BE2C (cell line): ENCODE results near the gene PSMA6.

Experiments
- DNase-seq: peaks from one replicate; pipeline ENCODE4 v3.0.0-alpha.2; 2020
- H3K27me3 ChIP-seq: fragments of 250-450 bp; sonication (Bioruptor Pico); 2 replicates; pipeline ENCODE4 v1.5.1; 2020; ENCODE audit warnings: mild to moderate bottlenecking
- H3K36me3 ChIP-seq: fragments of 250-450 bp; sonication (Bioruptor Pico); 2 replicates; pipeline ENCODE4 v1.5.1; 2020; ENCODE audit warnings: mild to moderate bottlenecking
- H3K4me1 ChIP-seq: fragments of 250-450 bp; sonication (Bioruptor Pico); 2 replicates; pipeline ENCODE4 v1.5.1; 2020
- H3K4me3 ChIP-seq: 2 replicates; pipeline ENCODE4 v1.5.1; 2011; ENCODE audit warnings: low read depth, low read length
- H3K9me3 ChIP-seq: fragments of 250-450 bp; sonication (Bioruptor Pico); 2 replicates; pipeline ENCODE4 v1.5.1; 2020
- TF ChIP-seq, protein P1 (sequence below): IDR thresholded peaks from 2 replicates; pipeline ENCODE4 v1.5.1; 2012; ENCODE audit warnings: mild to moderate bottlenecking, low read depth, low read length

PSMA6 gene

DNA sequence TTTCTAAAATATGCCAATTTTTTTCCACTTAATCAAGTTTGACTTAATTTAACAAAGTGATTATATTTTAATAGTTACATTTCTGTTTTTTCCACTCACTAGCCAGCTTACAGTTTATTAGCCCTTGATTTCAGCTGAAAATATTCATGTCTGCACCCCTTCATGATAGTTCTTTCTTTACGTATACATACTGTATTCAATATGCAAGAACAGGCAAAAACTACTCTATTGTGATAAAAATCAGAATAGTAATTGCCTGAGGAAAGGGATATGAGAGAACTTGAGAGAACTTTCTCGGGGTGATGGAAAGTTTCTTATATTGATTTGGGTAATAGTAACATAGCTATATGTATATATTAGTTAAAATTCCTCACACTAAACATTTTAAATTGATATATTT lies 17.4 kb upstream of the PSMA6 start:
- H3K4me3 ChIP-seq: no peak overlapping the region

GRCh38 chr14:35277179-35277578 lies 15.0 kb upstream of the PSMA6 start:
- Histone ChIP-seq H3K4me3 (no peak overlapping the region), H3K4me1 (no peaks in the 10 kb centered on the region), H3K36me3 (peaks cover 3% of the 10 kb centered on the region; the same call in 1 of the 2 replicates), H3K9me3 (no peaks in the 10 kb centered on the region), H3K27me3 (no peaks in the 10 kb centered on the region)
- no peak for DNase-seq
- TF ChIP-seq, protein P1, sequence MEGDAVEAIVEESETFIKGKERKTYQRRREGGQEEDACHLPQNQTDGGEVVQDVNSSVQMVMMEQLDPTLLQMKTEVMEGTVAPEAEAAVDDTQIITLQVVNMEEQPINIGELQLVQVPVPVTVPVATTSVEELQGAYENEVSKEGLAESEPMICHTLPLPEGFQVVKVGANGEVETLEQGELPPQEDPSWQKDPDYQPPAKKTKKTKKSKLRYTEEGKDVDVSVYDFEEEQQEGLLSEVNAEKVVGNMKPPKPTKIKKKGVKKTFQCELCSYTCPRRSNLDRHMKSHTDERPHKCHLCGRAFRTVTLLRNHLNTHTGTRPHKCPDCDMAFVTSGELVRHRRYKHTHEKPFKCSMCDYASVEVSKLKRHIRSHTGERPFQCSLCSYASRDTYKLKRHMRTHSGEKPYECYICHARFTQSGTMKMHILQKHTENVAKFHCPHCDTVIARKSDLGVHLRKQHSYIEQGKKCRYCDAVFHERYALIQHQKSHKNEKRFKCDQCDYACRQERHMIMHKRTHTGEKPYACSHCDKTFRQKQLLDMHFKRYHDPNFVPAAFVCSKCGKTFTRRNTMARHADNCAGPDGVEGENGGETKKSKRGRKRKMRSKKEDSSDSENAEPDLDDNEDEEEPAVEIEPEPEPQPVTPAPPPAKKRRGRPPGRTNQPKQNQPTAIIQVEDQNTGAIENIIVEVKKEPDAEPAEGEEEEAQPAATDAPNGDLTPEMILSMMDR: no peak

More for the DNA sequence above, 17.4 kb upstream of the PSMA6 start:
- Histone ChIP-seq H3K9me3 (no peaks in the 10 kb centered on the region), H3K36me3 (peaks cover 3% of the 10 kb centered on the region; the same call in 1 of the 2 replicates), H3K4me1 (no peaks in the 10 kb centered on the region), H3K27me3 (no peaks in the 10 kb centered on the region)
- TF ChIP-seq, protein P1: no peak
- no peak for DNase-seq

DNA sequence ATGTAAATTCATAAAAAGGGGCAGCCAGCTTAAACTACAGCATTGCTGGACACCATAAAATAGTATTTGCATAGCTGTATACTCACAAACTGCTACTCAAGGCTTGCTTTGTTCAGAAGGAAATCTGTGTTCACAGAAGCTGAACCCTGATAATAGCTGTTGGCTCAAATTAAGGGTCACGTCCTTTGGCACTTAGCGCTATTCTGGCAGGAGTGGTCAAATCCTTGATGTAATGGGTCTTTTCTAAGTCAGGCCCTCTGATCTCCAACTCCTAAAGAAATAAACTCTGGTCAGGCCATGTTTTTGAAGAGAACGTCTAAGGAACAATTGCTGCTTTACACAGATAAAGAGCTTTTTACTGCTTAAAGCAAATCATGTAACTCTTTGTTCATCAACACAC lies 12.8 kb upstream of the PSMA6 start:
- DNase-seq: no peak
- no peaks in the 10 kb centered on the region for H3K4me1 ChIP-seq
- no peaks in the 10 kb centered on the region for H3K27me3 ChIP-seq
- no peaks in the 10 kb centered on the region for H3K36me3 ChIP-seq
- TF ChIP-seq, protein P1: no peak
- H3K4me3 ChIP-seq: no peak overlapping the region
- H3K9me3 ChIP-seq: no peaks in the 10 kb centered on the region

DNA sequence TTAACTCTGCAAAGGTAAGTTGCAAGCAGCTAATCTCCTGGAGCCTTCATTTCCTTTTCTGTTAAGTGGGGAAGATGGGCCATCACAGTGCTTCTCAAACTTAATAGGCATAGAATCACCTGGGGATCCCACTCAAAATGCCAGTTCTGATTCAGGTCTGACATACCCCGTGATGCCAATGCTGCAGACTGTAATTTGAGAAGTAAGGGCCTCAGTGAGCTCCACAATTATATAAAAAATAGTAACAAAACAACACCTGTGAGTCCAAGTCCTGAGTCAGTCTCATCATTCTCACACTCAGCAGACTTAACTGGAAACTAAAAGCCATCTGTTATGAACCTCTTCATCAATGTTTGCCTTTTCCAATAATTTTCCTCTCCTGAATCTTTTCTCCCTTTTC lies 10.8 kb upstream of the PSMA6 start:
- no peak for DNase-seq
- Histone ChIP-seq H3K4me3 (no peak overlapping the region), H3K27me3 (no peaks in the 10 kb centered on the region), H3K4me1 (no peaks in the 10 kb centered on the region), H3K36me3 (no peaks in the 10 kb centered on the region), H3K9me3 (no peaks in the 10 kb centered on the region)
- TF ChIP-seq, protein P1: no peak

GRCh38 chr14:35284506-35284905 lies 7.7 kb upstream of the PSMA6 start:
- no peak for DNase-seq
- H3K9me3 ChIP-seq: no peaks in the 10 kb centered on the region
- TF ChIP-seq, protein P1: no peak
- H3K4me1 ChIP-seq: no peaks in the 10 kb centered on the region
- H3K27me3 ChIP-seq: no peaks in the 10 kb centered on the region
- no peak overlapping the region for H3K4me3 ChIP-seq
- no peaks in the 10 kb centered on the region for H3K36me3 ChIP-seq

DNA sequence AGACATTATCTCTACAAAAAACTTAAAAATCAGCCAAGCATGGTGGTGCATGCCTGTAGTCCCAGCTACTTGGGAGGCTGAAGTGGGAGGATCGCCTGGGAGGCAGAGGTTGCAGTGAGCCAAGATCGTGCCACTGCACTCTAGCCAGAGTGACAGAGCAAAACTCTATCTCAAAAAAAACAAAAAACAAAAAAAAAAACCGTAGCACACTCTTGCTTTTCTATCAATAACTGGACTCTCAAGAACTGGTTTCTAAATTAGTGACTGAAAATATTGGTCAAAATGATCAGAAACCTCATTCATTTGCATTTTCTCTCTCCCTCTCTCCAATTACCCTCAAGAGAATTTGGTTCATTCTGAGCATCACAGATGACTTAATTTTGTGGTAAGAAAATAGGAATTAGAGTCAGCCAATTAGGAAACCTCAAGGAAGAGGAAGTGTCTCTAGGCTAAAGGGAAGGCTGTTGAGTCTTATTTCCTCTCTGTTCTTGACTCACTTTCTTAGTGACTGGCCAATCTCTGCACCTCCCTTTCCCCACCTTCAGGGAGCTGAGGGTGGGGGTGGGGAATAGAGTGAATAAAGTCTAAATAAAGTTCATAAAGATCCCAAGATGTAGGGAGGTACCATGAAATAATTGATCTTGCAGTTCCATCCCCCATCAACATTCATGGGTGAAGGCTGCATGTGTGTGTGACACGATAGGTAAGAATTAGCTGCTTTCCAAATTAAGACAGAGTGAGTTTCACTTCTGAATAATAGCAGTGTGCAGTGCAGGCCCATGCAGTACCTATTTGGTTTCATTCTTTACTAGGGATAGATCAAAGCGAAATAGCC lies 6.8 kb upstream of the PSMA6 start:
- Histone ChIP-seq H3K36me3 (no peaks in the 10 kb centered on the region), H3K4me3 (no peak overlapping the region), H3K9me3 (no peaks in the 10 kb centered on the region), H3K27me3 (no peaks in the 10 kb centered on the region), H3K4me1 (no peaks in the 10 kb centered on the region)
- TF ChIP-seq, protein P1: no peak
- DNase-seq: no peak
